NCI-H510A treated with DMSO at 0.1 percent for 48 hours (cell line): ENCODE results near the gene PDS5A.
"Not testable (repeated sequence)": the region's sequence is repeated elsewhere in the genome, so short reads cannot be mapped to it uniquely, and the experiment has no call there.

Experiments
- DNase-seq: peaks from one replicate; lab custom pipeline; 2025; lab: John Stamatoyannopoulos, UW

Gene PDS5A

DNA sequence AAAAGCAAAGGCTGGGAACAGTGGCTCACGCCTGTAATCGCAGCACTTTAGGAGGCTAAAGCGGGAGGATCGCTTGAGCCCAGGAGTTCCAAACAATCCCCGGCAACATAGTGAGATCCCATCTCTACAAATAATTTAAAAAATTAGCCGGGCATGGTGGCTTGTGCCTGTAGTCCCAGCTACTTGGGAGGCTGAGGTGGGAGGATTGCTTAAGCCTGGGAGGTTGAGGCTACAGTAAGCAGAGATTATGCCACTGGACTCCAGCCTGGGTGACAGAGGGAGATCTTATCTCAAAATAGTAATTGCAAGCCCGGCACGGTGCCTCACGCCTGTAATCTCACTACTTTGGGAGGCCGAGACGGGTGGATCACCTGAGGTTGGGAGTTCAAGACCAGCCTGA is 139.3 kb downstream of the PDS5A start:
- not testable (repeated sequence) for DNase-seq

GRCh38 chr4:39834269-39834668 is 143.4 kb downstream of the PDS5A start:
- DNase-seq, result no peak

DNA sequence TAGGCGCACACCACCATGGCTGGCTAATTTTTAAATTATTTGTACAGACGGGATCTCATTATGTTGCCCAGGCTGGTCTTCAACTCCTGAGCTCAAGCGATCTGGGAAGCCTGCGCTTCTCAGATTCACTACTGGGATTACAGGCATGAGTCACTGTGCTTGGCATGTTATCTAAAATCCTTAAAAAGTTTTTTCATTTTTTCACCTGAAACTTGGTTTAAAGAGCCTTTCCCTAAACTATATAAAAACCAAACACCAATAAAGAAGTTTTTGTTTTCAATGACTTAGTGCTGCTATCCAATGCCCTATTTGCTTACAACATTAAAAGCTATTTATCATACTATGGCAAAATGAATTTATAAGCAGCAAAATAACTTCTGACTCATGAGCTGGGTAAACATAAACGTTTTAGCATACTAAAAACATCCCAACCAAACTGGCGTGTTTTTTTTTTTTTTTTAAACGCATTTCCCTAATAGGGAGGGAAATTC is 151.9 kb downstream of the PDS5A start:
- DNase-seq, result no peak

DNA sequence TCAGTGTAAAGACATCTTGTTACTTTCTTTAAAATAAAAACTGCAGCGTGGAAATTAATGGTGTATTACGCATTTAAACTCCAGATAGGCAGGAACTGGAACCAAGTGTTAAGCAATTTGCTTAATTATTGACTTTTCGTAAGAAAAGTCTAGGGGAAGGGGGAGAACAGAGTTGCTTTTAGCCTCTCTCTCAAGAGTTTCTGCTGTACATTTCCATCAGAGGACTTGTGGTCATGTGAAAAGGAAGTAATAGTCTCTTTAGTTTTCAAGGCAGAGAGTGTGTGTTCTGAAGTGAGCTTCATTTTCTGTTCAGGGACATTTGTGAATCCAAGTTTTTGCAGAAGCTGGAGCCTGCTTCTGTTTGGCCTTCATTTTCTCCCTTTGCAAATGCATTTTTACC is 152.6 kb downstream of the PDS5A start:
- DNase-seq, result no peak

DNA sequence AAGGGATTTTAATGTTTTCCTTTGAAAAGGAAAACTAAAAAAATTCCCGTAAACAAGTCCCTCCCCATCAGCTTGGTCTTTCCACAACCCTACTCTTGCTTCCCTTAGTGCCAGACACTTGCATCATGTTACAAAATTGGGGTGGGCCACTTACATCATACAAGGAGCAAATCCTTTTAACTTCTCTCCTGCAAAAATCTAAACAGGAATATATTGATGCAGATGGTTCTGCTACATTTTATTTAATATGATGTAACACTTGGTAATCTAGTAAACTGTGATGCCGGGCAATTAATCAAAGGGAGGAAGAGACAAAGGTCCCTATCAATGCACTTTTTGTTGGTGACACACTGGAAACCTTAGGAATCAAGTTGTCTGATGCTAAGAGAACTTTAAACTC is 154.5 kb downstream of the PDS5A start:
- no peak for DNase-seq

- no peak for DNase-seq
Observed at GRCh38 chr4:39822662-39823061, 155.0 kb downstream of the PDS5A start.

DNA sequence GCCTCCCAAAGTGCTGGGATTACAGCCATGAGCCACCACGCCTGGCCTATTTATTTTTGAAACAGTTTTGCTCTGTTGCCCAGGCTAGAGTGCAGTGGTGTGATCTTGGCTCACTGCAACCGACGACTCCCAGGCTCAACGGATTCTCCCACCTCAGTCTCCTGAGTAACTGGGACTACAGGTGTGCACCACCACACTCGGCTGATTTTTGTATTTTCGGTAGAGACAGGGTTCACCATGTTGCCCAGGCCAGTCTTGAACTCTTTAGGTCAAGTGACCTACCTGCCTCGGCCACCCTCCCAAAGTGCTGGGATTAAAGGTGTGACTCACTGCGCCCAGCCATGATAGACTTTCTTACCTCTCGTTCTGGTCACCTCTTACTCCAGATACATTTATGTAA is 155.8 kb downstream of the PDS5A start:
- DNase-seq, result no peak

GRCh38 chr4:39820186-39820585 is 157.5 kb downstream of the PDS5A start:
- DNase-seq, result no peak

GRCh38 chr4:39818646-39819045 is 159.1 kb downstream of the PDS5A start:
- DNase-seq, result no peak

- DNase-seq, result no peak
Observed at GRCh38 chr4:39814403-39815185, 163.1 kb downstream of the PDS5A start.

DNA sequence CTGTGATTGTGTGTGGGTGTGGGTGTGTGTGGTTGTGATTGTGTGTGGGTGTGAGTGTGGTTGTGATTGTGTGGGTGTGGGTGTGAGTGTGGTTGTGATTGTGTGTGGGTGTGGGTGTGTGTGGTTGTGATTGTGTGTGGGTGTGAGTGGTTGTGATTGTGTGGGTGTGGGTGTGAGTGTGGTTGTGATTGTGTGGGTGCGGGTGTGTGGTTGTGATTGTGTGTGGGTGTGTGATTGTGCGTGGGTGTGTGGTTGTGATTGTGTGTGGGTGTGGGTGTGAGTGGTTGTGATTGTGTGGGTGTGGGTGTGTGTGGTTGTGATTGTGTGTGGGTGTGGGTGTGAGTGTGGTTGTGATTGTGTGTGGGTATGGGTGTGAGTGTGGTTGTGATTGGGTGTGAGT is 163.9 kb downstream of the PDS5A start:
- DNase-seq, result not testable (repeated sequence)

GRCh38 chr4:39813033-39813432 is 164.7 kb downstream of the PDS5A start:
- not testable (repeated sequence) for DNase-seq

DNA sequence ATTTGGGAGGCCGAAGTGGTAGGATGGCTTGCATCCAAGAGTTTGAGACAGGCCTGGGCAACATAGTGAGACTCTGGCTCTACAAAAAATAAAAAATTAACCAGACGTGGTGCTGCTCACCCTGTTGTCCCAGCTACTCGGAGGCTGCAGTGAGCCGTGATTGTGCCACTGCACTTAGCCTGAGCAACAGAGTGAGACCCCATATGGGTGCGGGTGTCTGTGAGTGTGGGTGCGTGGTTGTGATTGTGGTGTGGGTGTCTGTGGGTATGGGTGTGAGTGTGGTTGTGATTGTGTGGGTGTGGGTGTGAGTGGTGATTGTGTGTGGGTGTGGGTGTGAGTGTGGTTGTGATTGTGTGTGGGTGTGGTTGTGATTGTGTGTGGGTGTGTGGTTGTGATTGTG is 165.2 kb downstream of the PDS5A start:
- DNase-seq, result no peak

GRCh38 chr4:39808231-39808749 is 169.4 kb downstream of the PDS5A start:
- no peak for DNase-seq

- DNase-seq, result no peak
Observed at GRCh38 chr4:39802005-39802404, 175.7 kb downstream of the PDS5A start.

GRCh38 chr4:39792976-39793375 is 184.7 kb downstream of the PDS5A start:
- not testable (repeated sequence) for DNase-seq

DNA sequence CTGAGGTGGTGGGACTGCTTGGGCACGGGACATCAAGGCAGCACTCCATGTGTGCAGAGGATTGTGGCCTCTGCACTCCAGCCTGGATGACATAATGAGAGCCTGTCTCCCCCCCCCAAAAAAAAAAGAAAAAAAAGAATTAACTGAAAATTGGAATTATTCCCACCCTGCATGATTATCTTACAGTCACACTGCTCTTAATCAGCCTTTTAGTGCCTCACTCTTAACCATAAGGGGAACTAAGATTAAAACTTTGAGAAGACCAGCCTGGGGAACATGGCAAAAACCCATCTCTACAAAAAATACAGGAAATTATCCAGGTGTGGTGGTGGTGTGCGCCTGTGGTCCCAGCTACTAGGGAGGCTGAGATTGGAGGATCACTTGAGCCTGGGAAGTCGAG is 185.2 kb downstream of the PDS5A start:
- no peak for DNase-seq

GRCh38 chr4:39792128-39792527 is 185.6 kb downstream of the PDS5A start:
- no peak for DNase-seq

DNA sequence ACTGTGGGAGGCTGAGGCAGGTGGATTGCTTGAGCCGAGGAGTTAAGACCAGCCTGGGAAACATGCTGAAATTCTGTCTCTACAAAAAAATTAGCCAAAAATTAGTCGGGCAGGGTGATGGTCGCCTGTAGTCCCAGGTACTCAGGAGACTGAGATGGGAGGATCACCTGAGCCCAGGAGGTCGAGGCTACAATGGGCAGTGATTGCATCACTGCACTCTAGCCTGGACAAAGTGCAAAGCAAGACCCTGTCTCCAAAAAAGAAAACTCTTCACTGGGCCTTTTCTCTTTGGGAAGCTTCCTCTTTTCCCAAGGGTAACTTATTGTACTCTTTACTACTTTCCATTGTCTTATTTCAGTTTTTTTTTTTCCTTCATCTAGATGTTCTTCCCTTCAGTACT is 190.9 kb downstream of the PDS5A start:
- no peak for DNase-seq

DNA sequence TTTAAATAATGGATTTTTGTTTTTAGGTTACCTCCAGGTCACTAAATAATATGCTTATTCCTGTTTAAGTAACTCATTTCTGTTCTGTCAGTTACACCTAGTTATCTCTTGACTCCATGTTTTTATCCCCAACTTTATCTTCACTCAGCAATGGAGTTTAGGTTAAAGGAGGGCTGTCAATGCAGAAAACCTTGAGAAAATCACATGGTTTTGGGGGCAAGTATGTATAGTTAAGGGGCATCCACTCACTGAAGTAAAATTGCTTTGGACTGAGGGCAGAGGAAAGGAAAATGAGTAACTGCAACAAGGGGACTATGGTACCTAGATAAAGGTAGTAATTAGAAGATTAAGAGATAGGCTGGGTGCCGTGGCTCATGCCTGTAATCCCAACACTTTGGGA is 192.6 kb downstream of the PDS5A start:
- DNase-seq, result no peak

DNA sequence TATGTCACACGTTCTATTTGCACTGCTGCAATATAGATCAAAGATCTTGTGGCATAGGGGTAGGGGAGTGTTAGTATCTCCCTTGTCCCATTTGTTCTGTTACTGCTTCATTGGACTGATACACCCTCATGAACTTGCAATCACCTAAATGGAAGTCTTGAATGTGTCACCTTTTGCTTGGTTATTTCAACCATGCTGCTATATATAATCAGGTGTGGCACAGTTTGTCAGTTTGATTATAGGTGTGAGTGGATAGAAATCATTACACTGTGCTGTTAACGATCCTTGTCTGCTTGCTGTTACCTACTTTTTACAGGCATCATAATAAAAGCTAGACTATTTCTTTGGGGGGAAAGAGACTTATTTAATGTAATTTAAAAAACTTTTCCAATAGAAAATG is 195.7 kb downstream of the PDS5A start:
- not testable (repeated sequence) for DNase-seq
